Measurements from ENCODE around the gene MACC1.
"Not testable (repeated sequence)": the region's sequence is repeated elsewhere in the genome, so short reads cannot be mapped to it uniquely, and the experiment has no call there.

Gene MACC1

GRCh38 chr7:20165146-20165510 is 52.1 kb downstream of the MACC1 start:
- DNase-seq = no peak

- DNase-seq = no peak
Measured at GRCh38 chr7:20164425-20165145, 52.6 kb downstream of the MACC1 start.

GRCh38 chr7:20162665-20163064 is 54.5 kb downstream of the MACC1 start:
- no peak for DNase-seq

- DNase-seq = no peak
Measured at GRCh38 chr7:20159226-20159747, 57.9 kb downstream of the MACC1 start.

GRCh38 chr7:20158684-20159083 is 58.5 kb downstream of the MACC1 start:
- DNase-seq = peak; percentile 42

- DNase-seq = no peak
Measured at GRCh38 chr7:20157456-20157855, 59.7 kb downstream of the MACC1 start.

GRCh38 chr7:20153999-20154398 is 63.2 kb downstream of the MACC1 start:
- DNase-seq = no peak

- no peak for DNase-seq
Measured at GRCh38 chr7:20153567-20153966, 63.6 kb downstream of the MACC1 start.

GRCh38 chr7:20152511-20152910 is 64.7 kb downstream of the MACC1 start:
- DNase-seq = no peak

GRCh38 chr7:20151708-20152456 is 65.3 kb downstream of the MACC1 start:
- no peak for DNase-seq

- DNase-seq = no peak
Measured at GRCh38 chr7:20146451-20146850, 70.7 kb downstream of the MACC1 start.

- no peak for DNase-seq
Measured at GRCh38 chr7:20144801-20145200, 72.4 kb downstream of the MACC1 start.

GRCh38 chr7:20141666-20142065 is 75.5 kb downstream of the MACC1 start:
- no peak for DNase-seq

GRCh38 chr7:20141002-20141345 is 76.2 kb downstream of the MACC1 start:
- DNase-seq = no peak

GRCh38 chr7:20140291-20141001 is 76.7 kb downstream of the MACC1 start:
- DNase-seq = no peak

- DNase-seq = no peak
Measured at GRCh38 chr7:20136647-20137046, 80.5 kb downstream of the MACC1 start.

GRCh38 chr7:20133803-20134202 is 83.4 kb downstream of the MACC1 start:
- no peak for DNase-seq

GRCh38 chr7:20132585-20132984 is 84.6 kb downstream of the MACC1 start:
- no peak for DNase-seq

GRCh38 chr7:20131776-20132175 is 85.4 kb downstream of the MACC1 start:
- no peak for DNase-seq

GRCh38 chr7:20129920-20130319 is 87.3 kb downstream of the MACC1 start:
- DNase-seq = no peak

GRCh38 chr7:20128001-20128400 is 89.2 kb downstream of the MACC1 start:
- DNase-seq = no peak

- DNase-seq = not testable (repeated sequence)
Measured at GRCh38 chr7:20126060-20126459, 91.1 kb downstream of the MACC1 start.

- not testable (repeated sequence) for DNase-seq
Measured at GRCh38 chr7:20124087-20124486, 93.1 kb downstream of the MACC1 start.

Measured in midbrain (tissue), 1 donor.